DND-41 (cell line): ENCODE data around the gene TTLL12.

Experiments used
- CTCF ChIP-seq: IDR thresholded peaks from 2 replicates; pipeline ENCODE4 v1.5.1; 2012; ENCODE audit warnings: borderline replicate concordance, low read length, moderate library complexity, mild to moderate bottlenecking; ENCODE audit not compliant: poor library complexity, severe bottlenecking; ENCODE audit errors: extremely low read depth
- EZH2 ChIP-seq: IDR thresholded peaks from 3 replicates; pipeline ENCODE4 v1.6.1; 2012; ENCODE audit warnings: borderline replicate concordance, low read depth, mild to moderate bottlenecking, moderate library complexity, low read length, inconsistent platforms; ENCODE audit not compliant: severe bottlenecking

- TF ChIP-seq CTCF (no peak), EZH2 (no peak)
Measured at GRCh38 chr22:43191831-43192230, 4.9 kb upstream of the TTLL12 start.
